ENCODE results near the gene GSS.

GSS gene

DNA sequence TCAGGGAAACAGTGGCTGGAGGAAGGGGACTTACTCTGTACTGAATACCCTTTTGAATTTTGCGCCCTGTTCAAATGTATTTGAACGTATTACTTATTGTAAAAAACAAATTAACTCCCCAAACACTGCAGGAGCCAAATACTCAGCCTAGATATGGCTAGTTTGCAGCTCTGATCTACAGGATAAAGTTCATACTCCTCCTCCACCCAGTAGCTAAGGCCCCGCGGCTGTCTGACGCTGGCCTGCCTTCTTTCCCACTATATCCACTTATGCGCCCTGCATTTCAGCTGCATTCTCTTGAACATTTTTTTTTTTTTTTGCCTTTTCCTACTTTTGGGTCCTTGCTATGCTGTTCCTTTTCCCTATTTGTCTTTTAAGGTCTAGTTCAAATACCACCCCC, 6.5 kb downstream of the GSS start:
- H3K4me3 ChIP-seq (ENCODE audit: low read depth, low read length, poor library complexity, severe bottlenecking), result no peak overlapping the region
- peaks cover 30% of the 10 kb centered on the region for H3K36me3 ChIP-seq (ENCODE audit: insufficient read depth, low read length)
- H3K9me3 ChIP-seq (ENCODE audit: low read length), result no peaks in the 10 kb centered on the region
- H3K4me2 ChIP-seq (ENCODE audit: low read length), result no peak overlapping the region
- peaks cover 12% of the 10 kb centered on the region for H3K4me1 ChIP-seq (ENCODE audit: insufficient read depth, low read length, severe bottlenecking)
- no peaks in the 10 kb centered on the region for H3K27me3 ChIP-seq (ENCODE audit: insufficient read depth, low read length)
- no peak overlapping the region for H2AFZ ChIP-seq (ENCODE audit: low read length)
- no peaks in the 10 kb centered on the region for H3K9me2 ChIP-seq (ENCODE audit: low read depth, low read length)
- H3K27ac ChIP-seq (ENCODE audit: low read depth, low read length, poor library complexity, severe bottlenecking), result no peak overlapping the region
- H4K20me1 ChIP-seq (ENCODE audit: insufficient read depth, low read length), result no peaks in the 10 kb centered on the region
- TF ChIP-seq CTCF (IDR thresholded peaks at IDR 0.05; ENCODE audit: low read length), result no peak
- no peak for TF ChIP-seq EZH2 (IDR thresholded peaks at IDR 0.05; ENCODE audit: borderline replicate concordance, low read length)
- no peaks in the 10 kb centered on the region for H3K79me2 ChIP-seq (ENCODE audit: insufficient read depth, low read length)
- no peaks in the 10 kb centered on the region for H3F3A ChIP-seq (ENCODE audit: insufficient read depth, low read length)
- no peak overlapping the region for H3K9ac ChIP-seq (ENCODE audit: low read length)

DNA sequence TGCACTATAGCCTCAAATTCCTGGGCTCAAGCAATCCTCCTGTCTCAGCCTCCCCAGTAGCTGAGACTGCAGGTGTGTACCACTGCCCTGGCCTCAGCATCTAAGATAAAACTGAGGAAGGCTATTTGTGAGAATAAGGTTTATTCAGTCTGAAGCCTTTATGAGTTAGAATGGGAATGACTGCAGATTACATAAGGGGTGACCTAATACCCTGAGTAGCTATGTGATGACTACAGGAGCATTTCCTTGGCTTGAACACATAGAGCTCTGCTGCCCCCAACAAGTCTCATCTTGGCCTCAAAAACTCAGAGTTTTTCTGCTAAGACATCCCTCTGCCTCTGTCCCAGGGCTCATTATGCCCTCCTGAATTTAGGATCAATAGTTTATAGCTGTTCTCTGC, 7.6 kb downstream of the GSS start:
- peaks cover 41% of the 10 kb centered on the region for H3K36me3 ChIP-seq (ENCODE audit: insufficient read depth, low read length)
- H3K9me3 ChIP-seq (ENCODE audit: low read length), result no peaks in the 10 kb centered on the region
- H3K79me2 ChIP-seq (ENCODE audit: insufficient read depth, low read length), result no peaks in the 10 kb centered on the region
- H3K4me3 ChIP-seq (ENCODE audit: low read depth, low read length, poor library complexity, severe bottlenecking), result no peak overlapping the region
- H3K4me2 ChIP-seq (ENCODE audit: low read length), result no peak overlapping the region
- H3K27me3 ChIP-seq (ENCODE audit: insufficient read depth, low read length), result no peaks in the 10 kb centered on the region
- H3K9ac ChIP-seq (ENCODE audit: low read length), result no peak overlapping the region
- TF ChIP-seq EZH2 (IDR thresholded peaks at IDR 0.05; ENCODE audit: borderline replicate concordance, low read length) (no peak), CTCF (IDR thresholded peaks at IDR 0.05; ENCODE audit: low read length) (no peak)
- H3F3A ChIP-seq (ENCODE audit: insufficient read depth, low read length), result no peaks in the 10 kb centered on the region
- H3K27ac ChIP-seq (ENCODE audit: low read depth, low read length, poor library complexity, severe bottlenecking), result no peak overlapping the region
- no peak overlapping the region for H2AFZ ChIP-seq (ENCODE audit: low read length)
- H4K20me1 ChIP-seq (ENCODE audit: insufficient read depth, low read length), result no peaks in the 10 kb centered on the region
- H3K9me2 ChIP-seq (ENCODE audit: low read depth, low read length), result no peaks in the 10 kb centered on the region
- peaks cover 12% of the 10 kb centered on the region for H3K4me1 ChIP-seq (ENCODE audit: insufficient read depth, low read length, severe bottlenecking)

DNA sequence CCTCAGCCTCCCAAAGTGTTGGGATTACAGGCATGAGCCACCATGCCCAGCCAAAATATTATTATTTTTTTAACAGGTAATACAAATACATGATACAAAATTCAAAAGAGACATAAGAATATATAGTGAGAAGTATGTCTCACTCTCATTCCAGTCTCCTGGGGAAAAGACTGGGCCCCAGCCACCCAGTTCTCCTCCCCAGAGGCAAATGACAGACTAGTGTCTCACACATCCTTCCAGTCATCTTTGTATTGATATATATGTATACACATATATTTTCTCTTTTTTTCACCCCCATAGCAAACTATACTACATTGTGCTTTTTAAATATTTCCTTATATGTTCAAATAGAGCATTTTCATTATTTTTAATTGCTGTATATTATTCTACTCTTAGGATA, 8.3 kb downstream of the GSS start:
- Histone ChIP-seq H3F3A (ENCODE audit: insufficient read depth, low read length) (no peaks in the 10 kb centered on the region), H3K27ac (ENCODE audit: low read depth, low read length, poor library complexity, severe bottlenecking) (no peak overlapping the region), H3K4me2 (ENCODE audit: low read length) (no peak overlapping the region), H3K79me2 (ENCODE audit: insufficient read depth, low read length) (no peaks in the 10 kb centered on the region), H4K20me1 (ENCODE audit: insufficient read depth, low read length) (no peaks in the 10 kb centered on the region), H3K36me3 (ENCODE audit: insufficient read depth, low read length) (peaks cover 48% of the 10 kb centered on the region), H3K9me3 (ENCODE audit: low read length) (no peaks in the 10 kb centered on the region), H3K9me2 (ENCODE audit: low read depth, low read length) (no peaks in the 10 kb centered on the region), H2AFZ (ENCODE audit: low read length) (no peak overlapping the region), H3K9ac (ENCODE audit: low read length) (no peak overlapping the region), H3K27me3 (ENCODE audit: insufficient read depth, low read length) (no peaks in the 10 kb centered on the region), H3K4me1 (ENCODE audit: insufficient read depth, low read length, severe bottlenecking) (peaks cover 12% of the 10 kb centered on the region), H3K4me3 (ENCODE audit: low read depth, low read length, poor library complexity, severe bottlenecking) (no peak overlapping the region)
- TF ChIP-seq CTCF (IDR thresholded peaks at IDR 0.05; ENCODE audit: low read length), result no peak
- TF ChIP-seq EZH2 (IDR thresholded peaks at IDR 0.05; ENCODE audit: borderline replicate concordance, low read length), result no peak

Measured in OCI-LY1 (cell line).